H9 (cell line): ENCODE results near the gene ARHGEF1. TPM values are rescaled to one million over a fixed set of nuclear protein-coding genes. Genes with fewer than 3 reads are reported as not detected.
A peak's percentile ranks its signal among the peaks of the same experiment; 100 is the strongest.

Experiments used
- DNase-seq: peaks from one replicate; pipeline ENCODE4 v3.0.0-alpha.2; 2017
- H2AFZ ChIP-seq: one replicate; pipeline ENCODE4 v1.6.1; 2013; ENCODE audit warnings: mild to moderate bottlenecking, low read length, control low read depth, moderate library complexity
- H2AK5ac ChIP-seq: 2 replicates; pipeline ENCODE4 v1.6.1; 2013; ENCODE audit warnings: low read length, control low read depth, mixed read lengths; ENCODE audit not compliant: insufficient read length
- H2BK120ac ChIP-seq: one replicate; pipeline ENCODE4 v1.6.1; 2013; ENCODE audit warnings: low read depth, mild to moderate bottlenecking, low read length, control low read depth, inconsistent platforms; ENCODE audit not compliant: poor library complexity, severe bottlenecking
- H2BK12ac ChIP-seq: 2 replicates; pipeline ENCODE4 v1.6.1; 2013; ENCODE audit warnings: low read length, control low read depth, mixed read lengths, low read depth; ENCODE audit not compliant: insufficient read length
- H2BK15ac ChIP-seq: 2 replicates; pipeline ENCODE4 v1.6.1; 2013; ENCODE audit warnings: low read depth, low read length, control low read depth
- H2BK20ac ChIP-seq: one replicate; pipeline ENCODE4 v1.6.1; 2013; ENCODE audit warnings: low read depth, mild to moderate bottlenecking, low read length, control low read depth, inconsistent platforms; ENCODE audit not compliant: poor library complexity, severe bottlenecking
- H2BK5ac ChIP-seq: 2 replicates; pipeline ENCODE4 v1.6.1; 2013; ENCODE audit warnings: low read length, control low read depth, mixed read lengths; ENCODE audit not compliant: insufficient read length
- H3K14ac ChIP-seq: 2 replicates; pipeline ENCODE4 v1.6.1; 2013; ENCODE audit warnings: low read length, control low read depth; ENCODE audit not compliant: insufficient read depth
- H3K18ac ChIP-seq: 2 replicates; pipeline ENCODE4 v1.6.1; 2013; ENCODE audit warnings: low read depth, mild to moderate bottlenecking, mixed read lengths, low read length, control low read depth; ENCODE audit not compliant: insufficient read length
- H3K23ac ChIP-seq: 2 replicates; pipeline ENCODE4 v1.6.1; 2013; ENCODE audit warnings: low read length, control low read depth, mixed read lengths, low read depth; ENCODE audit not compliant: insufficient read length
- H3K23me2 ChIP-seq: 2 replicates; pipeline ENCODE4 v1.6.1; 2013; ENCODE audit warnings: low read depth, mild to moderate bottlenecking, mixed read lengths, low read length, control low read depth; ENCODE audit not compliant: insufficient read length, poor library complexity, severe bottlenecking
- H3K27ac ChIP-seq: 2 replicates; pipeline ENCODE4 v1.5.1; 2013; ENCODE audit warnings: low read length, control low read depth, mixed read lengths, low read depth; ENCODE audit not compliant: insufficient read length
- H3K27me3 ChIP-seq: 2 replicates; pipeline ENCODE4 v1.6.1; 2013; ENCODE audit warnings: low read length, control low read depth, inconsistent platforms; ENCODE audit not compliant: insufficient read depth
- H3K4ac ChIP-seq: 2 replicates; pipeline ENCODE4 v1.6.1; 2013; ENCODE audit warnings: low read depth, mild to moderate bottlenecking, control low read depth, inconsistent platforms, low read length, moderate library complexity
- H3K4me1 ChIP-seq: 2 replicates; pipeline ENCODE4 v1.6.1; 2013; ENCODE audit warnings: low read length, control low read depth, inconsistent platforms; ENCODE audit not compliant: insufficient read depth
- H3K4me2 ChIP-seq: 2 replicates; pipeline ENCODE4 v1.6.1; 2013; ENCODE audit warnings: low read length, control low read depth, mixed read lengths; ENCODE audit not compliant: insufficient read length, insufficient read depth
- H3K56ac ChIP-seq: 2 replicates; pipeline ENCODE4 v1.6.1; 2013; ENCODE audit warnings: low read depth, mild to moderate bottlenecking, mixed read lengths, low read length, control low read depth; ENCODE audit not compliant: insufficient read length
- H3K79me1 ChIP-seq: 2 replicates; pipeline ENCODE4 v1.6.1; 2013; ENCODE audit warnings: low read depth, mild to moderate bottlenecking, moderate library complexity, low read length, control low read depth, inconsistent platforms; ENCODE audit not compliant: insufficient read depth, poor library complexity, severe bottlenecking
- H3K79me2 ChIP-seq: 2 replicates; pipeline ENCODE4 v1.6.1; 2013; ENCODE audit warnings: low read length, control low read depth, inconsistent platforms; ENCODE audit not compliant: insufficient read depth
- H3K9ac ChIP-seq: 2 replicates; pipeline ENCODE4 v1.6.1; 2013; ENCODE audit warnings: low read length, control low read depth, mixed read lengths; ENCODE audit not compliant: insufficient read length; ENCODE audit errors: extremely low read depth
- H3K9me3 ChIP-seq: one replicate; pipeline ENCODE4 v1.6.1; 2013; ENCODE audit warnings: low read depth, low read length, inconsistent platforms; ENCODE audit not compliant: control insufficient read depth
- H3T11ph ChIP-seq: one replicate; pipeline ENCODE4 v1.6.1; 2013; ENCODE audit warnings: mild to moderate bottlenecking, low read length, control low read depth, inconsistent platforms
- H4K20me1 ChIP-seq: one replicate; pipeline ENCODE4 v1.6.1; 2013; ENCODE audit not compliant: control insufficient read depth, insufficient read length, insufficient read depth
- H4K5ac ChIP-seq: 2 replicates; pipeline ENCODE4 v1.6.1; 2013; ENCODE audit warnings: low read depth, mild to moderate bottlenecking, mixed read lengths, low read length, control low read depth; ENCODE audit not compliant: insufficient read length
- H4K8ac ChIP-seq: replicated peaks from 2 replicates; pipeline ENCODE4 v1.6.1; 2013; ENCODE audit warnings: low read length, control low read depth, mixed read lengths, low read depth; ENCODE audit not compliant: insufficient read length
- H4K91ac ChIP-seq: 2 replicates; pipeline ENCODE4 v1.6.1; 2013; ENCODE audit warnings: low read depth, mild to moderate bottlenecking, moderate library complexity, mixed read lengths, low read length, control low read depth; ENCODE audit not compliant: insufficient read length
- H3K27ac Mint-ChIP-seq, 3 experiments: 2 replicates in 2 of 3; 3 replicates in 1 of 3; pipeline ENCODE4 v1.8.0; 2020 to 2021; ENCODE audit warnings: mixed read lengths in 3 of 3, mild to moderate bottlenecking in 1 of 3, moderate library complexity in 1 of 3
- H3K27me3 Mint-ChIP-seq: 2 replicates; pipeline ENCODE4 v1.8.0; 2021; ENCODE audit warnings: low read depth, mild to moderate bottlenecking, moderate library complexity, mixed read lengths
- H3K36me3 Mint-ChIP-seq, 3 experiments: 2 replicates in 2 of 3; 3 replicates in 1 of 3; pipeline ENCODE4 v1.8.0; 2020 to 2021; ENCODE audit warnings: low read depth in 3 of 3, mixed read lengths in 3 of 3; ENCODE audit not compliant: insufficient read depth in 1 of 3
- H3K4me1 Mint-ChIP-seq, 2 experiments: 2 replicates each; pipeline ENCODE4 v1.8.0; 2020; ENCODE audit warnings: mixed read lengths in 2 of 2
- H3K4me3 Mint-ChIP-seq, 2 experiments: 2 replicates in 1 of 2; 3 replicates in 1 of 2; pipeline ENCODE4 v1.8.0; 2020 to 2021; ENCODE audit warnings: mild to moderate bottlenecking in 2 of 2, mixed read lengths in 2 of 2, moderate library complexity in 1 of 2
- H3K9me3 Mint-ChIP-seq, 2 experiments: 2 replicates in 1 of 2; 3 replicates in 1 of 2; pipeline ENCODE4 v1.8.0; 2020; ENCODE audit warnings: mild to moderate bottlenecking in 2 of 2, mixed read lengths in 2 of 2, moderate library complexity in 1 of 2
- CTCF ChIP-seq: fragments of 200-600 bp; sonication (generic); conservative IDR thresholded peaks from 3 replicates; pipeline ENCODE4 v1.8.0; 2021; ENCODE audit warnings: antibody characterized with exemption, mild to moderate bottlenecking
- WGBS: extraction: QIAGEN DNeasy Blood & Tissue Kit; methylation state at CpG from one replicate; pipeline ENCODE4 v1.1.7; 2013; ENCODE audit warnings: missing lambda C conversion rate, low lambda C conversion rate, mixed read lengths; ENCODE audit not compliant: insufficient read length; ENCODE audit errors: extremely low coverage; 5-methylcytosine and 5-hydroxymethylcytosine counted together
- total RNA-seq: library from RNA; stranded (reverse); gene quantifications from 2 replicates; pipeline ENCODE4 v1.2.1, GENCODE V29; 2021

The ARHGEF1 gene
- total RNA-seq, 1 experiment from 2014 or later: 50.3 TPM

DNA sequence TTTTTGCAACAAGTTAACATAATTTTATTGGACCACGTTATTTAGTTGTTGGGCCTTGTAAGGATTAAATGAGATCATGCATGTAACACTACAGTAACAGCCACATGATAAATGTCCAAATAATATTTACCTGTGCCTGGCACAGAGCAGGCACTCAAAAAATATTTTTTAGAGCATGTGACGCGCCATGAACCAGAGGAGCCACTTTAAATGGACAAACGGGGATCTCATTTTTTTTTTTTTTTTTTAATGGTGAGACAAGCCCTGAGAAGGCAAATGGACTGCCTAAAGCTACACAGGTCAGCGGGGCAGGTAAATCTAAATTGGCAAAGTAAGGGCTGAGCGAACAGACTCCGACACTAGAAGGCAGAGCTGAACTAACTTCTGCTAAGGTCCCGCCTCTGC lies 23.8 kb upstream of the ARHGEF1 start:
- H3K23me2 ChIP-seq: peaks cover 9% of the 10 kb centered on the region
- no peaks in the 10 kb centered on the region for H3K9me3 ChIP-seq
- no peaks in the 10 kb centered on the region for H4K20me1 ChIP-seq
- Mint-ChIP-seq H3K4me3 (peak overlapping the region; percentile 84 to 95), H3K9me3 (no peaks in the 10 kb centered on the region; a peak in 2 of 5 replicates), H3K27ac (peak overlapping the region; percentile 77 to 100 (median 86); a peak in 3 of 7 replicates), H3K4me1 (peaks cover 28 to 33% of the 10 kb centered on the region in 2 experiments), H3K27me3 (peaks cover 24% of the 10 kb centered on the region), H3K36me3 (peaks cover 35 to 38% (median 38%) of the 10 kb centered on the region in 3 experiments)
- WGBS: no CpG with 5 or more reads among the region's 8 CpGs
- H2BK5ac ChIP-seq: no peak overlapping the region
- no peak overlapping the region for H2AK5ac ChIP-seq
- DNase-seq: no peak
- no peak overlapping the region for H4K91ac ChIP-seq
- no peak overlapping the region for H3K27ac ChIP-seq
- H2BK12ac ChIP-seq: no peak overlapping the region
- H4K8ac ChIP-seq: no peak overlapping the region
- H4K5ac ChIP-seq: no peak overlapping the region
- peaks cover 12% of the 10 kb centered on the region for H3K79me1 ChIP-seq
- no peaks in the 10 kb centered on the region for H3K27me3 ChIP-seq
- no peak overlapping the region for H3T11ph ChIP-seq
- TF ChIP-seq CTCF: no peak
- no peak overlapping the region for H3K56ac ChIP-seq
- no peak overlapping the region for H3K14ac ChIP-seq
- no peak overlapping the region for H2AFZ ChIP-seq
- H3K18ac ChIP-seq: no peak overlapping the region
- H3K79me2 ChIP-seq: peaks cover 25% of the 10 kb centered on the region
- no peak overlapping the region for H2BK15ac ChIP-seq
- no peaks in the 10 kb centered on the region; the same call in 1 of the 2 replicates for H3K4me1 ChIP-seq
- H3K4me2 ChIP-seq: peak overlapping the region; percentile 17
- no peak overlapping the region for H3K4ac ChIP-seq
- H2BK120ac ChIP-seq: no peak overlapping the region
- H2BK20ac ChIP-seq: no peak overlapping the region
- H3K9ac ChIP-seq: no peak overlapping the region
- H3K23ac ChIP-seq: no peak overlapping the region
